HUES64 (cell line): ENCODE results near the gene TENM4.

Experiments used
- H3K27ac ChIP-seq: 2 replicates; pipeline ENCODE4 v1.7.0; 2013; ENCODE audit warnings: low read depth, low read length, inconsistent platforms
- H3K27me3 ChIP-seq: 2 replicates; pipeline ENCODE4 v1.6.1; 2013; ENCODE audit warnings: mild to moderate bottlenecking, low read length; ENCODE audit not compliant: insufficient read depth
- H3K36me3 ChIP-seq: 2 replicates; pipeline ENCODE4 v1.6.1; 2013; ENCODE audit warnings: mild to moderate bottlenecking, low read length; ENCODE audit not compliant: insufficient read depth
- H3K4me1 ChIP-seq: 2 replicates; pipeline ENCODE4 v1.6.1; 2013; ENCODE audit warnings: mild to moderate bottlenecking, low read length, moderate library complexity; ENCODE audit not compliant: insufficient read depth
- H3K4me3 ChIP-seq: 2 replicates; pipeline ENCODE4 v1.5.1; 2013; ENCODE audit warnings: mild to moderate bottlenecking, low read length, moderate library complexity
- H3K9ac ChIP-seq: 2 replicates; pipeline ENCODE4 v1.6.1; 2013; ENCODE audit warnings: mild to moderate bottlenecking, low read depth, low read length
- H3K9me3 ChIP-seq: 2 replicates; pipeline ENCODE4 v1.6.1; 2013; ENCODE audit warnings: low read depth, low read length; ENCODE audit not compliant: insufficient read depth
- WGBS: fragments of 150-250, 120-280 bp; methylation state at CpG from one replicate; pipeline ENCODE4 v1.1.7; 2013; ENCODE audit warnings: missing lambda C conversion rate; 5-methylcytosine and 5-hydroxymethylcytosine counted together

TENM4 gene

GRCh38 chr11:78715639-78716311 lies 725.1 kb downstream of the TENM4 start:
- 39% methylated on average over 8 of the region's 8 CpGs for WGBS
- Histone ChIP-seq H3K4me3 (no peak overlapping the region), H3K36me3 (no peaks in the 10 kb centered on the region), H3K4me1 (no peaks in the 10 kb centered on the region), H3K27ac (no peak overlapping the region), H3K9ac (no peak overlapping the region), H3K9me3 (no peaks in the 10 kb centered on the region), H3K27me3 (no peaks in the 10 kb centered on the region)

- H3K4me3 ChIP-seq: no peak overlapping the region
- 81% methylated on average over 3 of the region's 3 CpGs for WGBS
- H3K27ac ChIP-seq: no peak overlapping the region
- H3K9me3 ChIP-seq: no peaks in the 10 kb centered on the region
- no peaks in the 10 kb centered on the region for H3K36me3 ChIP-seq
- H3K9ac ChIP-seq: no peak overlapping the region
- H3K27me3 ChIP-seq: no peaks in the 10 kb centered on the region
- H3K4me1 ChIP-seq: no peaks in the 10 kb centered on the region
These were observed 726.3 kb downstream of the TENM4 start for GRCh38 chr11:78714539-78714938.

GRCh38 chr11:78711735-78712134 lies 729.1 kb downstream of the TENM4 start:
- Histone ChIP-seq H3K27ac (no peak overlapping the region), H3K4me1 (no peaks in the 10 kb centered on the region), H3K9ac (no peak overlapping the region), H3K9me3 (no peaks in the 10 kb centered on the region), H3K36me3 (no peaks in the 10 kb centered on the region), H3K27me3 (no peaks in the 10 kb centered on the region), H3K4me3 (no peak overlapping the region)
- WGBS: 100% methylated on average over 1 of the region's 3 CpGs

- WGBS: 94% methylated on average over 4 of the region's 4 CpGs
- no peak overlapping the region for H3K27ac ChIP-seq
- H3K9ac ChIP-seq: no peak overlapping the region
- H3K4me1 ChIP-seq: no peaks in the 10 kb centered on the region
- no peaks in the 10 kb centered on the region for H3K9me3 ChIP-seq
- no peaks in the 10 kb centered on the region for H3K27me3 ChIP-seq
- no peak overlapping the region for H3K4me3 ChIP-seq
- no peaks in the 10 kb centered on the region for H3K36me3 ChIP-seq
These were observed 730.4 kb downstream of the TENM4 start for GRCh38 chr11:78710417-78710816.

GRCh38 chr11:78708388-78708787 lies 732.4 kb downstream of the TENM4 start:
- Histone ChIP-seq H3K9me3 (no peaks in the 10 kb centered on the region), H3K4me3 (no peak overlapping the region), H3K4me1 (no peaks in the 10 kb centered on the region), H3K27ac (no peak overlapping the region), H3K27me3 (no peaks in the 10 kb centered on the region), H3K9ac (no peak overlapping the region), H3K36me3 (no peaks in the 10 kb centered on the region)
- 89% methylated on average over 6 of the region's 6 CpGs for WGBS

GRCh38 chr11:78706551-78706950 lies 734.3 kb downstream of the TENM4 start:
- Histone ChIP-seq H3K9me3 (no peaks in the 10 kb centered on the region), H3K4me1 (no peaks in the 10 kb centered on the region), H3K9ac (no peak overlapping the region), H3K36me3 (no peaks in the 10 kb centered on the region), H3K27ac (no peak overlapping the region), H3K27me3 (no peaks in the 10 kb centered on the region), H3K4me3 (no peak overlapping the region)
- 93% methylated on average over 6 of the region's 6 CpGs for WGBS

- no peaks in the 10 kb centered on the region for H3K4me1 ChIP-seq
- H3K9ac ChIP-seq: no peak overlapping the region
- H3K9me3 ChIP-seq: no peaks in the 10 kb centered on the region
- no peak overlapping the region for H3K27ac ChIP-seq
- 89% methylated on average over 8 of the region's 8 CpGs for WGBS
- no peaks in the 10 kb centered on the region for H3K27me3 ChIP-seq
- H3K4me3 ChIP-seq: no peak overlapping the region
- H3K36me3 ChIP-seq: no peaks in the 10 kb centered on the region
These were observed 736.0 kb downstream of the TENM4 start for GRCh38 chr11:78704811-78705210.

- Histone ChIP-seq H3K4me1 (no peaks in the 10 kb centered on the region), H3K27ac (no peak overlapping the region), H3K4me3 (no peak overlapping the region), H3K27me3 (no peaks in the 10 kb centered on the region), H3K9me3 (no peaks in the 10 kb centered on the region), H3K9ac (no peak overlapping the region), H3K36me3 (no peaks in the 10 kb centered on the region)
- 95% methylated on average over 7 of the region's 7 CpGs for WGBS
These were observed 741.2 kb downstream of the TENM4 start for GRCh38 chr11:78699609-78700135.

GRCh38 chr11:78698612-78699011 lies 742.2 kb downstream of the TENM4 start:
- H3K36me3 ChIP-seq: no peaks in the 10 kb centered on the region
- H3K9me3 ChIP-seq: no peaks in the 10 kb centered on the region
- no peak overlapping the region for H3K9ac ChIP-seq
- 97% methylated on average over 3 of the region's 3 CpGs for WGBS
- H3K27me3 ChIP-seq: no peaks in the 10 kb centered on the region
- no peak overlapping the region for H3K27ac ChIP-seq
- no peaks in the 10 kb centered on the region for H3K4me1 ChIP-seq
- no peak overlapping the region for H3K4me3 ChIP-seq

- no peak overlapping the region for H3K4me3 ChIP-seq
These were observed 744.7 kb downstream of the TENM4 start for GRCh38 chr11:78696177-78696576.

GRCh38 chr11:78694152-78694551 lies 746.7 kb downstream of the TENM4 start:
- no peaks in the 10 kb centered on the region for H3K27me3 ChIP-seq
- 96% methylated on average over 4 of the region's 4 CpGs for WGBS
- H3K9me3 ChIP-seq: no peaks in the 10 kb centered on the region
- peaks cover 10% of the 10 kb centered on the region for H3K4me1 ChIP-seq
- no peaks in the 10 kb centered on the region for H3K36me3 ChIP-seq
- H3K9ac ChIP-seq: no peak overlapping the region
- H3K27ac ChIP-seq: no peak overlapping the region
- H3K4me3 ChIP-seq: no peak overlapping the region

More at GRCh38 chr11:78696177-78696576, 744.7 kb downstream of the TENM4 start:
- Histone ChIP-seq H3K9ac (no peak overlapping the region), H3K27me3 (no peaks in the 10 kb centered on the region), H3K9me3 (no peaks in the 10 kb centered on the region), H3K36me3 (no peaks in the 10 kb centered on the region), H3K4me1 (no peaks in the 10 kb centered on the region), H3K27ac (no peak overlapping the region)
- 94% methylated on average over 6 of the region's 7 CpGs for WGBS

- H3K9ac ChIP-seq: no peak overlapping the region
- no peak overlapping the region for H3K4me3 ChIP-seq
- peaks cover 21% of the 10 kb centered on the region for H3K4me1 ChIP-seq
- H3K36me3 ChIP-seq: no peaks in the 10 kb centered on the region
- no peak overlapping the region for H3K27ac ChIP-seq
- no peaks in the 10 kb centered on the region for H3K27me3 ChIP-seq
- WGBS: 98% methylated on average over 2 of the region's 2 CpGs
- no peaks in the 10 kb centered on the region for H3K9me3 ChIP-seq
These were observed 749.6 kb downstream of the TENM4 start for GRCh38 chr11:78691215-78691614.
